ENCODE results near the gene ATRX. TPM values are rescaled to one million over a fixed set of nuclear protein-coding genes. Genes with fewer than 3 reads are reported as not detected.
"Not testable (repeated sequence)": the region's sequence is repeated elsewhere in the genome, so short reads cannot be mapped to it uniquely, and the experiment has no call there.

Gene ATRX
- total RNA-seq, 1 donor from 2014 or later, result 70.9 TPM

GRCh38 chrX:77502951-77503525, 283.0 kb downstream of the ATRX start:
- DNase-seq (ENCODE audit: extremely low read depth, low read depth, low spot score), result no peak

- DNase-seq (ENCODE audit: extremely low read depth, low read depth, low spot score), result not testable (repeated sequence)
Observed at GRCh38 chrX:77500164-77500563, 285.9 kb downstream of the ATRX start.

GRCh38 chrX:77493677-77494553, 292.1 kb downstream of the ATRX start:
- DNase-seq (ENCODE audit: extremely low read depth, low read depth, low spot score), result no peak

GRCh38 chrX:77484045-77484444, 302.0 kb downstream of the ATRX start:
- no peak for DNase-seq (ENCODE audit: extremely low read depth, low read depth, low spot score)

GRCh38 chrX:77455437-77455836, 330.6 kb downstream of the ATRX start:
- no peak for DNase-seq (ENCODE audit: extremely low read depth, low read depth, low spot score)

Other genes starting within 250 kb of the ATRX start
- 60.8 and 73.9 TPM in 2 replicates for gene MAGT1, start 109.2 kb upstream of the ATRX start, total RNA-seq
- 345 and 348 TPM in 2 replicates for gene COX7B, start 113.3 kb upstream of the ATRX start, total RNA-seq
- 7.1 and 7.9 TPM in 2 replicates for gene ATP7A, start 124.5 kb upstream of the ATRX start, total RNA-seq
- gene PGAM4, start 183.4 kb upstream of the ATRX start, total RNA-seq, result 1.1 TPM in 1 of 2 replicates, not detected in the other